GM19240 (cell line): ENCODE results near the gene LARGE1.

Experiments
- DNase-seq: peaks from one replicate; pipeline ENCODE4 v3.0.0; 2011; ENCODE audit warnings: low spot score; ENCODE audit not compliant: insufficient read length

LARGE1 gene

DNA sequence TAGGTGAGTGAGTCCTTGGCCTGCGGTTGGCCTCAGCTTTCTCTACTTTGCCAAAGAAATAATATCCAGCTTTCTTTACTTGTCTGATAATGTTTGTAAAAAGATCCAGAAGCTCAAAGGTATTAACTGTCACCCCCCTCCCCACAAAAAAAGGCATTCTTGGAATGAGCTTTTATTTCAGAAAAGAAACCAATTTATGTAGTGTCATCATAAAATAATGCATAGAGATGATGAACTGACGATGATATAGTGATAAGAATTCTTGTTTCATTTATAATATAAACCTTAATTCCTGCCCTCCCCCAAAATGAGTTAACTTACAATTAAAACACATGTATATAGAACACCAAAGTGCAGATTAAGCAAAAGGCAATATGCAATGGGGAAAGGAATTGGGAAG, 191.4 kb downstream of the LARGE1 start:
- no peak for DNase-seq

GRCh38 chr22:33726294-33726734, 194.0 kb downstream of the LARGE1 start:
- no peak for DNase-seq

DNA sequence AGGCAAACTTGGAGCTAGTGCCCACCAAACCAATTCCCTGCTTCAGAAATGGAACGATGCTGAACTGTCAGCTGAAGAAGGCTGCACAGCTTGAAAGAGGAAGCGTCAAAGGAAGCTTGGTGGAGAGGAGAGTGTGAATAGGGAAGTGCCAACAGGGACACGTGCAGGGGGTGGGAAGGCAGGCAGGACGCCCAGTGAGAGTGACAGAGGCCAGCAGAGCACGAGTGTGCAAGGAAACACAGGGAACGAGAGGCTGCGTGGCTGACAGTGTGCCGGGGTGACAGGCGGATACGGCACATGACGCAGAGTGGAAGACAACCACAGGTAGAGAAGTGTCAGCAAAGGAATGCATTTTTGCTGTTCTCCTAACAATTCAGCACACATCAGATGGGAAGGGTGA, 196.4 kb downstream of the LARGE1 start:
- no peak for DNase-seq

- DNase-seq = no peak
Observed at GRCh38 chr22:33722816-33723215, 197.5 kb downstream of the LARGE1 start.

GRCh38 chr22:33720166-33720878, 200.0 kb downstream of the LARGE1 start:
- no peak for DNase-seq

GRCh38 chr22:33717694-33718396, 202.4 kb downstream of the LARGE1 start:
- no peak for DNase-seq

- DNase-seq = no peak
Observed at GRCh38 chr22:33715237-33715985, 204.9 kb downstream of the LARGE1 start.

DNA sequence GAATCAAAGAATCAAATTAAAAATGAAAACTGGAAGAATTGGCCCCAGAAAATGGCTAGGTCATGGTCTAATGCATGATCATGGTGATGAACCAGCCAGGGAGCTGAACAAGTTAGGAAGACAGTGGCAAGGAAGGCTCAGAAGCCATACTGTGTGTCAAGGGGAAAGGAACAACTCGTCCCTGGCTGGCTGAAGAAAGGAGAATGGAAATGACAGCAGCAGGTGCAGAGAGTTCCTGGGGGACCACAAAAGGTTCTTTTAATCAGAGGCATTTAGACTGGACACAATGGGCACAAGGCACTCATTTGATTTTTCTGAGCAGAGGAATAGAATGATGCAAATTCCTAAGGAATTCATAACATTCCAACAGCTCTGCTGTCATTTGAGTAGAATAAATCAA, 209.9 kb downstream of the LARGE1 start:
- no peak for DNase-seq

DNA sequence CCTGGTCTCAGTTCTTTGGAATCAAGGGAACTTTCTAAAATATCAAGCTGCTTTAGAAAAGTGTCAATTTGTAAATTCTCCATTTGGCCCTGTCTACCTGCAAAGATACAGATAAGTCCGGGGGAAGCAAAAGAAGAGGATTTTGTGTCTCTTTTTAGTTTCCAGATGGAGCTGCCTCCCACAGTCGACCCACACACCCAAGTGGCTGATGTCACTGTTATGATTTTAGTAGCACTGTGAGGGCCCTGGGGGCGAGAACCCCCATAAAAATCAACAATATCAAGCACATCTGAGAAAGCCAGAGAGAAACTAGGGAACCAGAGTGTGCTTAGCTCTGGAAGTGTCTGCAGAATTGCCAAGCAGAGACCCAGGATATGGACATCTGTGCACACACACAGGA, 212.7 kb downstream of the LARGE1 start:
- no peak for DNase-seq

DNA sequence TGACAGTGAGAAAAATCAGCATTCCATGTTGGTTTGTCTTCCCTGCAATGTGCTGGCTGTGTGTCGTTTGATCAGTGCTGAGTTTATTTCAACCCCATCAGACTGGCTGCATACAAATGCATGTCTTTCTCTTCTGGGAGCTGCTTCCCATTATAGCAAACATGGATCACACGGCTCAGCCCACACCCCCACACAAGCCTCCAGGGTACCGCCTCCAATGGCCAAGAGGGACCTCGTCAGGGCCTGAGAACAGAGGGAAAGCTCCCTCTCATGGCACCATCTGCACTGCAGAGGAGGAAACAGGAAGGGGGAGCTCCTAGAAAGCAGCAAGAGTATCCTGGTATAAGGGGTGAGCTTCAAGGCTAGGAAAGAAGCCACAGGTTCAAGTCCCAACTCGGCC, 214.2 kb downstream of the LARGE1 start:
- DNase-seq = no peak

DNA sequence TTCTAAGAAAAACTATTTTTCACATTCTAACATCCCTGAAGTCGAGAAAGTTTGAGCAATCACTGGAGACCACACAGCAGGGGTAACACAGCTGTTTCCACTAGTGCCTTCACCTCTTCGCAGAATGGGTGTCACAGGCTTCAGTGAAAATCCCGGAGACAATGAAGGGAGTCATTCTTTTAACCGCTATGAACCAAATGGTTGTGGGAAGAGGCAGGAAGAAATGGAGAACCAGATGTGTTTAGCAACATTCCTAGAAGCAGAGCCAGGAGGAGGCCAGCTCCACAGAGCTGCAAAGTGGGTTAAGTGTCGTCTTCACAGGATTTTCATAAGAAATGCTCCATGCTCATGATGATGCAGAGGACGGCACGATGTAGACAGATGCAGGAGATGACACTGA, 221.1 kb downstream of the LARGE1 start:
- no peak for DNase-seq

DNA sequence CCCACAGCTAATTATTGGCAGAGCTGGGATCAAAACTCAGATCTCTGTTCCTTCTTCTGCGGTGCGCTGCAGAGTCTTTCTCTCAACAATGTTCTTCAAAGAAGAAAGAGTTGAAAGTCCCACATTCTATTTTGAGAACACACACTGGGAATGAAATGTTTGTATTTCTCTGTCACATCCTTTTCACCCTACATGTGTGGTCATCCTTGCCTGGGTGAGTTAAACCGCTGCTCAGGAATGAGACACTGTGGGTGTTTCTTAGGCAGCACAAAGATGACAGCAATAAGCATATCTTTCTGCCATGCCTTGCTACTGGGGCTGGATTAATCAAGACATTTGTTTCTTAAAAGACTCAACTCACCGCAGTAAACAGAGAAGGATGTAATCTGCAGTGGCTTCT, 222.6 kb downstream of the LARGE1 start:
- no peak for DNase-seq

GRCh38 chr22:33691057-33691630, 229.1 kb downstream of the LARGE1 start:
- DNase-seq = no peak

DNA sequence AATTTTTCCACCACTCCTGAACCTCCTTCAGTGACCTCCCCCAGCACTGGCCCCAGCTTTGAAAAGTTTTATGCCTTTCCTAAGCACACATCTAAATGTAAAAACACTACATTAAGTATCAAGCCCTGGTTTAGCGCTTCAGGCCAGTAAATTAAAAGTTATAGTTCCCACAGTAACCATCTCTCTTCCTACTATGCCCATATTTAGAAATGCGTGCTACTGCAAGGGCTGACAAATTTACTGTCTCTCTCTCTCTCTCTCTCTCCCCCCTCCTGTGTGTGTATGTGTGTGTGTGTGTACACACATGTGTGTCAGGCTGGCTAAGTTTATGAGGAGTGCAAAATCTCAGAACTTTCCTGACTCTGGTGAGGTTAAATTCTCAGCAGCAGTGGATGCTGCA, 231.4 kb downstream of the LARGE1 start:
- no peak for DNase-seq

DNA sequence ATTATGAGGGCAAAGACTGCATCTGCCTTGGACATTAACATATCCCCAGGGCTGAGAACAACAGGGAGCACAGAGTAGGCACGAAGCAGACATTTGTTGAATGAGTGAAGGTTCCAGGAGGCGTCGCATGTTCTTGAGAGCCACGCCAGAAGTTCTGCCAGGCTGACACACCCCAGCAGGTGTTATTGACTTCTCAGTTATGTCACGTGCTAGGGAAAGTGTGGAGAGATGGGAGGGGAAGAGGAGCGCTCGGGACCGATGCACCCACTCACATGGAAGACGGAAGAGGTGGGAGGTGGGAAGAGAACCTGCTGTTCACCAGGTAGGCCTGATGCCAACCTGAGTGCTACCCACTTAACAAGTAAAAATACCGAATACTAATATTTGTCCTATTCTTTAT, 232.8 kb downstream of the LARGE1 start:
- no peak for DNase-seq

DNA sequence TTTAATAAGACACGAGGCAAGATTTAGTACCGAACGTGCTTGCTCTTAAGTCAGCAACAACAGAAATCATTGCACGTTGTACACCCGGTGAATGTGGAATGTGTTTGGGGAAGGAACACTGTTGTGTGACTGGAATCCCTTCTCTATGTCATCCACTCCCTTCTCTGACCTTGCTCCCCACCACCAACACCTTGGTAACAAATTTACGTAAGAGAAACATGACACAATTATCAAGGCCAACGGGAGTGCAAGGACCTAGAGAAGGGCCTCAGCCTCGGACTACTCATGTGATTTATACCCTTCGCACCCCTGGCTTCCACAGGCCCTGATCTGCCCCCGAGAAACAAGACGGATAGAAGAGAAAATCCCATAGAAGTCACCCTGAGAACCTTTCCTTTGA, 236.2 kb downstream of the LARGE1 start:
- no peak for DNase-seq

DNA sequence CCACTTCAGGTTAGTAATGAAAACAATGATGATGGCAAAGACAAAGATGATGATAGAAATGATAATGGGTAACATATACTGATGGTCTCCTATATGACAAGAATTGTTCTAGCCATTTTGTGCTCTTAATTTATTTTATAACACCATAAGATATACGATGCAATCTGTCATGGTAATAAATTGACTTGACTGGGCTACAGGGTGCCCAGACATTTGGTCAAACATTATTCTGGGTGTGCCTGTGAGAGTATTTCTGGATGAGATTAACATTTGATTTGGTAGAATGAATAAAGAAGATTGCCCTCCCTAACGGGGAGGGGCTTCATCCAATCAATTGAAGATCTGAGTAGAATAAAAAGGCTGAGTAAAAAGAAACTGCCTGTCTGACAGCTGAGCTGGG, 237.3 kb downstream of the LARGE1 start:
- no peak for DNase-seq

GRCh38 chr22:33680632-33681031, 239.6 kb downstream of the LARGE1 start:
- no peak for DNase-seq

GRCh38 chr22:33678523-33678922, 241.8 kb downstream of the LARGE1 start:
- no peak for DNase-seq

- no peak for DNase-seq
Observed at GRCh38 chr22:33677536-33677935, 242.7 kb downstream of the LARGE1 start.

DNA sequence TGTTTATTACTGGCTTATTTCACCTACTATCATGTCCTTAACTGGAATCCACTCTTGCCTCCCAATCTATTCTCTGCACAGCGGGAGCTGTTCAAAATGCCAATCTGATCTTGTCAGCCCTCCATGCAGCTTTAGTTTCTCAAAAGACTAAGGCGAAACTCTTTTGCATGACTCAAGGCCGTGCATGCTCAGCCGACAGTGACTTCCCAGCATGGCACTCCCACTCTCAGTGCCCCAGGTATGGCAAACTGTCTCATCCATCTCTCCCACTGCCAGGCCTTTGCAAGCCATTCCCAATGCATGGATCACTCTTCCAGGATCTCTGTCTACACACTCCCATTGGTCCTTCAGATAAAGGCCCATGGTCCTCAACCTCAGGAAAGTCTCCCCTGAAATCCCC, 245.9 kb downstream of the LARGE1 start:
- DNase-seq = no peak

DNA sequence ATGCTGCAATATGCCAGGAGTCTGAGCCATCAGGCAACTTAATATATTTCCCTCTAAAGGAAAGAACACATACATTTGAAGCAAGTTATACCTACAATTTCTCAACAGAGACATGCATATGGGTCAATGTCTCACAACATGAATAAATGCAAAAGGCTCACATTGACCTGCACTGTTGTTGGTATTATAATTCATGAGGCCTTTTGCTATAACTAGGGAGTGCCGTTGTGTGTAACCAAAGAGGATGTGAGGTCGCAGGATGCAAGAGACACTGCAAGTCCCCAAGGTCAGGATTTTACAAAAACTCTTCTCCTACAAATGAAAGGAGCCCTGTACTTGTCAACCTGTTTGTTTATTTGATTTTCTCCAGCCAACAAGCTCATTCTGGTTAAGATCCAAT, 250.5 kb downstream of the LARGE1 start:
- no peak for DNase-seq
